DMS53 treated with DMSO at 0.1 percent for 48 hours (cell line): ENCODE measurements around the gene TAF15.

Experiments used
- DNase-seq: peaks from one replicate; lab custom pipeline; 2025; ENCODE audit not compliant: unreplicated experiment; lab: John Stamatoyannopoulos, UW

TAF15 gene

GRCh38 chr17:35868737-35869136, 59.5 kb downstream of the TAF15 start, which contains the start of gene HEATR9:
HEATR9 (minus strand) TSS chr17:35868891; CDS start chr17:35868742, 149 bp downstream.
- no peak for DNase-seq

DNA sequence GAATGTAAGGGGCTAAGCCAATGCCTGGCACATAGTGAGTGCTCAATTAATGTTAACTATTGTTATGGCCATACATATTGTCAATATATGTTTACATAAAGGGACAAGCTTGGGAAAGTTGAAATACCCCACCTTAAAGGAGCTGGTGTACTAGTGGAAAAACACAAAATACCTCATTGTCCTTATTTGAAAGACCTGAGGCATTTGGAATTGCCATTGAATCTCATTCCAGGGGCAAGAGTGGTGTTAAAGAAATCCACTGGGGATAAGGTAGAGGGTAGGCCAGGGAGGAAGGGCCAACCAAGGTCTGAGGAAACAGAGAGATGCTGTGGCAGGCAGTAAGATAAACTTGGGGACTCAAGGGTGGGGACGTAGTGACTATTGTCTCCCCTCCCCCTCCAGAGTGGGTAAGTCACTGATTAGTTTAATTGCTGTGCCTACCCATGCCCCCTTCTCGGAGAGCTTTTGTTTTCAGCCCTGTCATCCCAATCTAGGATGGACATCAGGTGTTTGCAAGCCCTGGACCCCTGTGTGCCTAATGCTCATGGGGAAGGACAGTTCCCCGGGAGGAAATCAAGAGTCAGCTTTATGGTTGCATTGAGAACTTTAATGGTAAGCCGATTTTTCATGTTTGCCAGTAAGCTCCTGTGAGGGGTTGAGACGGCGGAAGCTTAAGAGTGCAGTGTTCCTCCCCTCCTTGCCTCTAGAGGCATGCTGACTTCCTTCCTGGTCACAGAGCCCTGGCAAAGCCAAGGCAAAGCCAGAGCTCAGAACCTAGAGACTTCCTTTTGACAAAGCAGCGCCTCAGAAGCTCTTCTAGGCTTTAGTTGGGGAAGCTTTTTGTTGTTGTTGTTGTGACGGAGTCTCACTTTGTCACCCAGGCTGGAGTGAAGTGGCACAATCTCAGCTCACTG, 61.9 kb downstream of the TAF15 start:
- DNase-seq, result no peak

- DNase-seq, result no peak
These were observed 63.1 kb downstream of the TAF15 start for GRCh38 chr17:35872196-35872980.

DNA sequence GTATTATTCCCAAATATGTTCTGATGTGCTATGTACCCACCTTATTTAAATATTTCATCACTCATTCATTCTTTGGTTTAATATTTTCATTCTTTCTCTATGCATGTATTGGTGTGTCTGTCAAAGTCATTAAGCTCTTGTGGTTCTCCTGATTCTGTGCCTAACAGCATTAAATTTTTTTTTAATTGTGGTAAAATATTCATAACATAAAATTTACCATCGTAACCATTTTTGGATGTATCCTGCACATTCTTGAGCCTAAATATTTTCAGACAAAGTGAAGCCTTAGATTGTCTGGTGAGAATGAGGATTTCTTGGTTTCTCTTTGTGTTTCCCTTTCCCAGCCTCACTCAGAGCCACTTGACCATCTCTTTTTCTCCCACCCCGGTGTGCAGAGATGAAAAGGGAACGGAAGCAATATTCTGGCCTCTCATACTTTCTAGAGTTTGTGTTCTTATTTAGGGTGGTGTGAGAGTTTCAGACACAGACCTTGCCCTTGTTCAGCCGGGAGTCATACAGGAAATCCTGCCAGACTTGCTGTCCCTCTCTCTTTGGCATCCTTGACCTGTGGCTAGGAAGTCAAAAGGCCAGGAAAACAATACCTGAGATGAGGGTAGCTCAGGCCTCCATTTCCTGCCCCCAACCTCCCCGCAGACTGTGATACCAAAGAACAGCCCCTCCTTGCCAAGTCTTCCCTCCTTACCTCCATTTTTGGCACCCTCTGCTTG, 66.0 kb downstream of the TAF15 start:
- no peak for DNase-seq

GRCh38 chr17:35875800-35876139, 66.5 kb downstream of the TAF15 start:
- no peak for DNase-seq

GRCh38 chr17:35876534-35876933, 67.2 kb downstream of the TAF15 start:
- DNase-seq, result no peak

DNA sequence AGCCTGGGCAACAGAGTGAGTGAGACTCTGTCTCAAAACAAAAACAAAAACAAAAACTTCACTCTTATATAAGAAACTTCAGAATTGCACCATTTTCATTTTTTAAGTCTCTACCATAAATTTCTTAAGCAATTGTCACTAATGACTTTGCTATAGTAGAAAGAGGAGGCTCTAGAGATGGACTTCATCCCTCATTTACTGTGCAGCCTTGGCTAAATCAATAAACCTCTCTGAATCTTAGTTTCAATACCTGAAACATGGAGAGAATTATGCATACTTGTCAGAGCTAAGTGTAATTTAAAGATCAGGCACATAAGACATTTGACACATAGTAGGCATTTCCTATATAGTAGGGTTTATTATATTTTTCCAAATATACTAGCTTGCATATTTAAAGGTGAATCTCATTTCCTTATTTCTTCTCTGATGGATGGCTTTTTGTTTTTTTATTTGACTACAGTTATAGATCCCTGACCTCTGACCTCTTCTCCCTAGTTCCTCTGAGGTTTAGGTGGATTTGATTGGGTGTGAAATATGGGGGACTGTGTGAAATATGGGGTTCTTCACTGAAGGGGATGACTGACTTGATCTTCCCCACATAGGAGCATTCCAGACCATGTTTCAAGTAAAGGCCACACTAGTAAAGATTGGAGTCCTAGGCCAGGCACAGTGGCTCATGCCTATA, 68.2 kb downstream of the TAF15 start:
- no peak for DNase-seq

DNA sequence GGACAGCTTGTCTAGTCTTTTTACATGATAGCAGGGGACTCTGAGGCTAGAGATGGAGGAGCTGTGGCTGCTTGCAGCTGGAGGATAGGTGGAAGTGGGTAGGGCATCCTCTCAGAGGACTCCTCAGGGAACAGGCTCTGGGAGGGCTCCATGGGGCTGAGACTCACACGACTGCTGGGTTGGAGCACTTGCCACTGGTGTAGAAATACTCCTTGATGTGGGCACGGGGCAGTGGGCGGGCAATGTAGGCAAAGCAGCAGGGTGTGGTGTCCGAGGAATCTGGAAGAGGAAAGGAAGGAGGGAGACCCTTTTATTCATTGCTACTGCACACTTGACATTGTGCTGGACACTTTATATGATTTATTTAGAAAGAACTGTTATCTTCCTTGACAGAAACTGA, 69.1 kb downstream of the TAF15 start:
- DNase-seq, result no peak

GRCh38 chr17:35879773-35880654, 70.7 kb downstream of the TAF15 start, which contains the start of gene CCL5:
CCL5 (minus strand) TSS chr17:35880360.
- DNase-seq, result no peak

DNA sequence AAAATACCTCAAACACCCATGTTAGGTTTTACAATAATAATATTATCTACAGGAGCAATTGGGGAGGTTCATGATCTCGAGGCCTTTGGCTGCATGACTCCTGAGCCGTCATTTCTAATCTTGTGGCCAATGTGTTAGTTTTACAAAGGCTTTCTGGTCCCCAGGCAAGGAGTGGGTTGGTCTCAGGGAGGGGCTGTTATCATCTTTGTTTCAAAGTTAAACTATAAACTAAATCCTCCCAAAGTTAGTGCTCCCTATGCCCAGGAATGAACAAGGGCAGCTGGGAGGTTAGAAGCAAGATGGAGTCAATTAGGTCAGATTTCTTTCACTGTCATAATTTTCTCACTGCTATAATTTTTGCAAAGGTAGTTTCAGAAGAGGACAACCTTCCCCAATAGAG, 80.0 kb downstream of the TAF15 start:
- no peak for DNase-seq

DNA sequence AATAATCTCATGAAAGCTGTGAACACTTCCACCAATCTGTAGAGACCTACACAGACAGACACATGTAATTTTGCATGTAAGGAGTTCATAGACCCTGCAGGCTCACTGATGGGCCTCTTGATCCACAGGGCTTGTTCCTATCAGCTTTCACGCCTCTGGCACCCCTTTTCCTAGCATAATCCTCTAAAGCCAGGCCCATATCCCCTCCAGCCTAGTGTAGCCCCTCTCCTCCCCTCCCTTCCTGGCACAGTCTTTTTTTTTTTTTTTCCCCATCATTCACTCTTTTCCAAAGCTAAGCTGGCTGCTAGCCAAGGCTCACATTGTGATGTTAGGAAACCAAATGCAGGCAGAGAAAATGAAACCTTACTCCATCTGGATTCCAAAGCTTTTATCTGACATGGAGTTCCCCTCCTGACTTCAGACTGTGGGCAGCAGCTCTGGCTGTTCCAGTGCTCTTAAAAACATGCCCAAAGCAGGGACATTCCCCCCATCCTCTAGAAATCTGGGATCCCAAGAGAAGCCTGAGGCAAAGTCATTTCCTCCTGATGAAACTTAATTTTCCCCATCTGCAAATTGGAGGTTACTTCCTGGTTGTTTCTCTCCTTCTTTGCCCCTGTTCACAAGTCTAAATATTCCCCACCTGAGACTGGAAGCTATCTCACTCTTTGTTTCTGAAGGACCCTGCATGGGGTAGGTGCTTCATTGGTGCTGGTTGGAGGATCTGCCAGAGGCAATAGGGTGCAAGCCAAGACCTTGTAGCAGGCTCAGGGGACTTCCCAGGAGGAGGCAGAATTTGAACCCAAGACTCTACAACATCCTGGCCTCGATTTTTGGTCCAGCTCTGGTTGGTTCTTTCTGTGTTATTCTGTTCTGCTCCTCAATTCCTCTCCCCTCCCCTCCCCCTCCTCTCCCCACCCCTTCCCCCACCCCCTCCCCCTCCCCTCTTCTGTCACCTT, 80.8 kb downstream of the TAF15 start:
- no peak for DNase-seq

DNA sequence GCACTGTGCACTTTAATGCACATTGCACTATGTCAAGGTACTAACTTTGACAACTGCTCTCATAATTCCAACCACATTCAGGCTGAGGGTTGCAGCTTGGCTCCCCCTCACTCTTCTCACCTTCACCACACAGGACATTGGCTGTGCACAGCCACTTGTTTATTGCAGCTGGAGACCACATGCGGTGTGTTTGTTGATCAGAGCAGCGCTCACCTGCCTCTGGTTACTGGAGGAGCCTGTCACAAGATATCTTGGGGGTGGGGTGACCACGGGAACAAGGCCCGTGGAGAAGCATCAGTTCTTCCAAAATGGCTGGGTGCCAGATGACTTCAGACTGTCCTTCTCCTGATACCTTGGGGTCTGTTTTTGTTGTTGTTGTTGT, 81.5 kb downstream of the TAF15 start:
- DNase-seq, result no peak

DNA sequence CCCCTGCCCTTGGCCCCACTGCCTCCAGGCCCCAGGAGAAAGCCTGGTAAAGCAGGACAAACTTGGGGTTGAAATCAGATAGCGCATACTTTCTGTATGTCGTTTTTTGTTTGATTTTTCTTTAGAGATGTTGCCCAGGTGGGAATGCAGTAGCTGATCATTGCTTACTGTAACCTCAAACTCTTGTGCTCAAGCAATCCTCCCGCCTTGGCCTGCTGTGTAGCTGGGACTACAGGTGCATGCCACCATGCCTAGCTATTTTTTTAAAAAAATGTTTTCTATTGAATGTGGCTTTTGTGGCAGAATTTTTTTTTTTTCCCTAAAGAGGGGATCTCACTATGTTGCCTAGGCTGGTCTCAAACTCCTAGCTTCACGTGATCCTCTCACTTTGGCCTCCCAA, 82.0 kb downstream of the TAF15 start:
- DNase-seq, result no peak

GRCh38 chr17:35892091-35893035, 83.1 kb downstream of the TAF15 start:
- no peak for DNase-seq

- no peak for DNase-seq
These were observed 84.5 kb downstream of the TAF15 start for GRCh38 chr17:35893751-35894150.

GRCh38 chr17:35894206-35894605, 84.9 kb downstream of the TAF15 start:
- no peak for DNase-seq
